ENCODE results near the gene IGHMBP2.

- TF ChIP-seq EP300 (IDR thresholded peaks at IDR 0.05) = no peak
- TF ChIP-seq CTCF (IDR thresholded peaks at IDR 0.05) = no peak
- peak in 1 of 3 donors; percentile 73 for TF ChIP-seq POLR2AphosphoS5 (IDR thresholded peaks at IDR 0.05)
These were observed 13.0 kb upstream of the IGHMBP2 start for GRCh38 chr11:68890490-68891231.

Data from suprapubic skin (tissue), 4 donors.